Fibroblast of pulmonary artery (primary cell): ENCODE measurements around the gene FAM135A.
A peak's percentile ranks its signal among the peaks of the same experiment; 100 is the strongest.

ENCODE experiments used
- DNase-seq: peaks from one replicate; pipeline ENCODE4 v3.0.0-alpha.2; 2010; ENCODE audit warnings: low read depth
- H3K4me3 ChIP-seq: replicated peaks from 2 replicates; pipeline ENCODE4 v1.5.1; 2011; ENCODE audit warnings: low read depth, mild to moderate bottlenecking, control low read depth, low read length, moderate library complexity
- CTCF ChIP-seq: IDR thresholded peaks from 2 replicates; pipeline ENCODE4 v1.5.1; 2011; ENCODE audit warnings: mild to moderate bottlenecking, control low read depth, low read length, inconsistent platforms; ENCODE audit errors: missing control alignments

The FAM135A gene

DNA sequence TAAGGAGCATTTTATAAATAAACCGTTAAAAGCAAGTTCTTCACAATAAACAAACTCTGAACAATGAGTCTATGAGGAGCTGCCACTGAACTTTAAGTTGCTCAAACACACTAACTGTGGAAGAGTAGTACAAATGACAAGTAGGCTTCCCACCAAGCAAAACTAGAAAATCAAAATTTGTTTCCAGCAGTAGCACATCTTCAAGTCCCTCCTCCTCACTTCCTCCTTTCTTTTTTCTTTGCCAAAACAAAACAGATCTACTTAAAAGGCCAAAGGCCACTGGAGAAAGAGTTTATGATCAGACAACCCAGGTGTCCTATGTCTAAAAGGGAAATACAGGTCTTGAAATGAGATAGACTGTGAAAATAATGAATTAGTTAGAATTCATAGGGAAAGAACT lies 17.1 kb upstream of the FAM135A start:
- H3K4me3 ChIP-seq: no peak overlapping the region
- no peak for TF ChIP-seq CTCF
- no peak for DNase-seq

DNA sequence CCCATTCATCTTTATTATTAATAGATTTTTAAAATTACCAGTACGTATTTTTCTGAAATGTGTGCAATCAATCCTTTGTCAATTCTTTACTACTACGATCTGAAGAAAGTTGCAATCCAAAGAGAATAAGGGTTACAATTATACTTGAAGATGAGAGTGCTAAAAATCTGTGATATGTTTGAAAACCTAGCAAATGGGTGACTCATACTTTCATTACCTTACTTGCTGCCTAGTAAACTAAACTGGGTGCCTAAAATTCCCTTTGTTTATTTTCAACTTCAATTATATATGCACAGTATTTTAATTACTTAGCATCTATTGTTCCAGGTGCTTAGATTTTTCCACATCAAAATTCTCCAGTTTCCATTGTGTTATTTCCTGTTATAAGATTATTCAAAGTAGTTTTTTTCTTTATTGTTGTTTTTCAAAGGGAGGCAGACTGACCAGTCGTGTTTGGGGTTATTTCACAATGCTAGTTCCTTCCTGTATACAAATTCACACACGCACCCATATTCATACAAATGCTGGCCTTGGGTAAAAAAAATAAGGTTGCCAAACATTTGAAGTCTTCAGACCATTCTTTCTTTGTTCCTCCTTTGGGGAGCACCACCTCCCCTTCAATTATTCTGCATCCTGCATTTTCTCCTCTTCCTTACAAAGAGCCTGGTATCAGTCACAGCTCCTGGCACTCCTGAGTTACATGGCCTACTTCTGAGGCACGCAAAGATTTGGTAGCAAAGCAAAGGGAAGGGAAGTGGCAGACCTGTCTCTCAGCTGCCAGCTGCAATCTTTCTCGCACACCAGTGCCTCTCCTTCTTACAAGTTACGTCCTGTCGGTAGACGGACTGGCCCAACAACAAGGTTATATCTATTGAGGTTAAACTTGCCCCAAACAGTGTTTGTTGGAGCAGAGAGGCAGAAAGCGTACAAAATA lies 16.2 kb upstream of the FAM135A start:
- TF ChIP-seq CTCF: no peak
- no peak overlapping the region for H3K4me3 ChIP-seq
- DNase-seq: peak; percentile 77

DNA sequence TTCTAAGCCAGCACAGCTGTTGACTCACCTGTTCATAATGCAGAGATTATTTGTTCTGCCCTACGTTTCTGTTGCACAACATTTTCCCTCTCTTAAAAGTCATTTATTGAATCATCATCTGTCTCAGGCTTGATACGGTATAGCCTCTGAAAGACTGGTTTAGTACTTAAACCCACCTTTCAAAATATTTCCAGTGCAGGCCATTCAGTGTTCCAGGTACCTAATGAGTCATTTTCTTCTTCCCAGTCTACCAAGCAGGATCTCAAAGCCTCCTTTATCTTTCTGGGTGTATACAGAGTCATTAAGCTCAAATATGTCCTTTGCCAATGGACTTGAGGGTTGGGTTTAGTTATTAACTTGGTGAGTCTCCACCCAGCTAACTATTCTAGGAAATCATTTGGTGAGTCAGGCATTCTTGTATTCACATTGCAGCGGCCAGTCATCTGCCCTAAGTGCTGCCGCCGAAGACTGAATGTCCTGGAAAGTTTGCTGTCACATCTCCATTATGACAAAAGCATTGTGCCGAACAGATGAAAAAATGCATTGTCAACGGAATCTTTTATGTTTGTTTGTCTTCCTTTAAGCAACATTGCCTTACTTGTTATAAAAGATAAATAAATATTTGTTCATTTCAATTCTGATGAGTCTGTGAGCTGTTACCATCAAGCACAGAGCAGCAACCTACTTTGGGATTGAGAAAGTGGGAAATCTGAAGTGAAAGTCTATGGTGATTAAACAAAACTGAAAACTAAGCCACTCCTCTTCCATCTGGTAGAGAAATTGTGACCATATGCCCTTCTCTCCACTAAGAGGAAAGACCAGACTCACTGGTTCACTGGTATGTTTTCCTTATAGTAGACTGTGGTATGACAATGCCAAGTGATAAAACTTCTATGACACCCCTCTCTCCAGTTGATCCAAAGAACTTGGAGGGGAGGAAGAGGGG lies 14.3 kb upstream of the FAM135A start:
- no peak overlapping the region for H3K4me3 ChIP-seq
- TF ChIP-seq CTCF: no peak

DNA sequence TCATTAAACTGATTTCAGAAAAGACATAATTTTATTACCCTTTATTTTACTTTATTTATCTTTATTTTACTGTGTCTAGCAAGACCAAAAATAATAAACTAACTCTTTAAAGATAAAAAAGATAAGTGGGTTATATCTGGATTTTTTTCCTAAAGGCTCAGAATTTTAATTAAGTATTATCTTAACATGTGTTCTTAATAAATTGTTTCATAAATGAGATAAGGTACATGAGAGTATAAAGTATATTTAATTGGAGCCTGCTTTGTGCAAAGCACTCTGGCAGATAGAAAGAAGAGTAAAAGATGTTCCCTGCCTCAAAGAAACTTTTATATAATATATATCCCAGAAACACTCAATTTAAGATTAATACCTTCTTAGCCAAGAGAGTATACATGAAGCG lies 8.7 kb upstream of the FAM135A start:
- TF ChIP-seq CTCF: no peak
- H3K4me3 ChIP-seq: no peak overlapping the region
- no peak for DNase-seq

More for the DNA sequence above, 14.3 kb upstream of the FAM135A start:
- peak; percentile 43 for DNase-seq

GRCh38 chr6:70409216-70409615 lies 4.1 kb upstream of the FAM135A start:
- H3K4me3 ChIP-seq: no peak overlapping the region
- DNase-seq: no peak
- no peak for TF ChIP-seq CTCF

DNA sequence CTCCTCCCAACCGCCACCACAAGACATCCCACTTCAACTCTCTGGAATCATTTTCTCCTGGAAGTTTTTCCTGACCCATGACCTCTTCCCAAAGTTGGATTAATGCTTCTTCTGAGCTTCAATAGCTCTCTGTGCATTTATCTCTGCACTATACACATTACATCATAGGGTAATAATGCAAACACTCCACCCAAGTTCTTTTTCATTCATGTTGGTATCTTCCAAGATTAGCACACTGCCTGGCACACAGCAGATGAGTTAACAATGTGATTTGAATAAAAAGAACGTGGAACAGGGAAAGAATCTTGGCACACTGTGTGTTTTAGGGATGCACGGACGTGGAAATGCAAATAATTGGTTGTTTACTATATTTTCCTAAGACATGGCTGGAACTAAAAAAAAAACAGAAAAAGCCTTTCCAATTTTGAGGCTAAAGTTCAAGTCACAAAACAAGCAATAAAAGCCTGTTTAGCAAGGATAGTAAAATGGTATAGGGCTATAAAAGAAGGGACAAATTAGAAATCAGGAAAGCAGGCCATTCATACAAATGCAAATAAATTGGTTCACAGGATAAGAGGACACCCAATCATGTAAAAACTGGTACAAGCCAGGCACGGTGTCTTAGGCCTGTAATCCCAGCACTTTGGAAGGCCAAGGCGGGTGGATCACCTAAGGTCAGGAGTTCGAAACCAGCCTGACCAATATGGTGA lies 1.6 kb upstream of the FAM135A start:
- no peak overlapping the region for H3K4me3 ChIP-seq
- DNase-seq: no peak
- TF ChIP-seq CTCF: no peak
